ENCODE measurements around the gene WDR18.
"Not testable (repeated sequence)": the region's sequence is repeated elsewhere in the genome, so short reads cannot be mapped to it uniquely, and the experiment has no call there.

The WDR18 gene

GRCh38 chr19:950352-951066, 33.6 kb upstream of the WDR18 start:
- no peak for DNase-seq (ENCODE audit: low spot score)

GRCh38 chr19:952049-952679, 32.0 kb upstream of the WDR18 start:
- DNase-seq (ENCODE audit: low spot score): no peak

GRCh38 chr19:952680-953444, 31.3 kb upstream of the WDR18 start:
- no peak for DNase-seq (ENCODE audit: low spot score)

- no peak for DNase-seq (ENCODE audit: low spot score)
These were observed 30.5 kb upstream of the WDR18 start for GRCh38 chr19:953445-954271.

GRCh38 chr19:954272-954671, 29.9 kb upstream of the WDR18 start:
- no peak for DNase-seq (ENCODE audit: low spot score)

GRCh38 chr19:954672-955494, 29.3 kb upstream of the WDR18 start:
- DNase-seq (ENCODE audit: low spot score): no peak

GRCh38 chr19:955803-956765, 28.1 kb upstream of the WDR18 start:
- no peak for DNase-seq (ENCODE audit: low spot score)

- DNase-seq (ENCODE audit: low spot score): no peak
These were observed 27.2 kb upstream of the WDR18 start for GRCh38 chr19:956766-957440.

- DNase-seq (ENCODE audit: low spot score): not testable (repeated sequence)
These were observed 26.6 kb upstream of the WDR18 start for GRCh38 chr19:957578-957977.

GRCh38 chr19:958967-959855, 24.9 kb upstream of the WDR18 start:
- no peak for DNase-seq (ENCODE audit: low spot score)

- DNase-seq (ENCODE audit: low spot score): no peak
These were observed 24.1 kb upstream of the WDR18 start for GRCh38 chr19:960020-960419.

- DNase-seq (ENCODE audit: low spot score): no peak
These were observed 23.6 kb upstream of the WDR18 start for GRCh38 chr19:960601-960938.

- no peak for DNase-seq (ENCODE audit: low spot score)
These were observed 22.1 kb upstream of the WDR18 start for GRCh38 chr19:961866-962620.

GRCh38 chr19:962683-963400, 21.3 kb upstream of the WDR18 start:
- no peak for DNase-seq (ENCODE audit: low spot score)

GRCh38 chr19:963486-963951, 20.6 kb upstream of the WDR18 start:
- DNase-seq (ENCODE audit: low spot score): no peak

GRCh38 chr19:964116-964520, 20.0 kb upstream of the WDR18 start:
- no peak for DNase-seq (ENCODE audit: low spot score)

Measured in globus pallidus (tissue), 1 donor.